ENCODE results near the gene MAX. TPM values are rescaled to one million over a fixed set of nuclear protein-coding genes. Genes with fewer than 3 reads are reported as not detected.

MAX gene
- total RNA-seq, 2 donors from 2014 or later: 73.2 to 79.0 TPM

DNA sequence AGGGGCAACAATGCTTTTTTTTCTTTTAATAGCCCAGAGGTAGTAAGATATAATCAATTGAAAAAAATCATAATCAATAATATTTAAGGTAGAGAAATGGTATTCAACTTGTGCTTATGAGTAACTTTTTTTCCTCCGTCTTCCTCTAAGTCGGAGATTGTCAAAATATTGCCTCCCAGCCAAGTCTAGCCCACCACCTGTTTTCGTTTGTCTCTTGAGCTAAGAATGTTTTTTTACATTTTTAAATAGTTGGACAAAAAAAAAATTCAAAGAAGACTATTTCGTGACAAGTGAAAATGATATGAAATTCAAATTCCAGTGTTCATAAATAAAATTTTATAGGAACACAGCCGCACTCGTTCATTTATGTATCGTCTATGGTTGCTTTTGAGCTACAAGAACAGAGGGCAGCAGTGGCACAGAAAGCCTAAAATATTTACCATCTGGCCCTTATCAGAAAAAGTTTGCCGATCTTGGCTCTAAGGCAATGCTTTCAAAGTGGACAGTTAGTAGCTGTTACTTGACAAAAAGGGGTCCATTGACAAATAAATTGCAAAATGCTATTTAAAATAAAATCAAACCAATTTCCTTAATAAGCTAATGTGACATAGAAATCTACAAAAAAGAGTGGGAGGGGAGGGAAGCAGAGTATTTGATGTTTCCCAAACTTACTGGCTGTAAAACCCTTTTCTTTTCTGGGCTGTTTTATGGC lies 40.8 kb upstream of the MAX start:
- Histone ChIP-seq H3K36me3 (no peaks in the 10 kb centered on the region), H3K9me3 (no peaks in the 10 kb centered on the region), H3K4me1 (replicated peaks) (no peaks in the 10 kb centered on the region), H3K27ac (no peak overlapping the region), H3K27me3 (replicated peaks; ENCODE audit: insufficient read depth) (no peaks in the 10 kb centered on the region), H3K4me3 (no peak overlapping the region)
- intact Hi-C loops (cut with DNase I): no loop called here
- no peak for DNase-seq (ENCODE audit: low spot score)
- TF ChIP-seq POLR2AphosphoS5 (IDR thresholded peaks at IDR 0.05): no peak
- TF ChIP-seq POLR2A (IDR thresholded peaks at IDR 0.05): no peak
- TF ChIP-seq, protein P1, sequence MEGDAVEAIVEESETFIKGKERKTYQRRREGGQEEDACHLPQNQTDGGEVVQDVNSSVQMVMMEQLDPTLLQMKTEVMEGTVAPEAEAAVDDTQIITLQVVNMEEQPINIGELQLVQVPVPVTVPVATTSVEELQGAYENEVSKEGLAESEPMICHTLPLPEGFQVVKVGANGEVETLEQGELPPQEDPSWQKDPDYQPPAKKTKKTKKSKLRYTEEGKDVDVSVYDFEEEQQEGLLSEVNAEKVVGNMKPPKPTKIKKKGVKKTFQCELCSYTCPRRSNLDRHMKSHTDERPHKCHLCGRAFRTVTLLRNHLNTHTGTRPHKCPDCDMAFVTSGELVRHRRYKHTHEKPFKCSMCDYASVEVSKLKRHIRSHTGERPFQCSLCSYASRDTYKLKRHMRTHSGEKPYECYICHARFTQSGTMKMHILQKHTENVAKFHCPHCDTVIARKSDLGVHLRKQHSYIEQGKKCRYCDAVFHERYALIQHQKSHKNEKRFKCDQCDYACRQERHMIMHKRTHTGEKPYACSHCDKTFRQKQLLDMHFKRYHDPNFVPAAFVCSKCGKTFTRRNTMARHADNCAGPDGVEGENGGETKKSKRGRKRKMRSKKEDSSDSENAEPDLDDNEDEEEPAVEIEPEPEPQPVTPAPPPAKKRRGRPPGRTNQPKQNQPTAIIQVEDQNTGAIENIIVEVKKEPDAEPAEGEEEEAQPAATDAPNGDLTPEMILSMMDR (IDR thresholded peaks at IDR 0.05): no peak
- 58% methylated on average over 8 of the region's 8 CpGs for whole genome bisulfite sequencing

DNA sequence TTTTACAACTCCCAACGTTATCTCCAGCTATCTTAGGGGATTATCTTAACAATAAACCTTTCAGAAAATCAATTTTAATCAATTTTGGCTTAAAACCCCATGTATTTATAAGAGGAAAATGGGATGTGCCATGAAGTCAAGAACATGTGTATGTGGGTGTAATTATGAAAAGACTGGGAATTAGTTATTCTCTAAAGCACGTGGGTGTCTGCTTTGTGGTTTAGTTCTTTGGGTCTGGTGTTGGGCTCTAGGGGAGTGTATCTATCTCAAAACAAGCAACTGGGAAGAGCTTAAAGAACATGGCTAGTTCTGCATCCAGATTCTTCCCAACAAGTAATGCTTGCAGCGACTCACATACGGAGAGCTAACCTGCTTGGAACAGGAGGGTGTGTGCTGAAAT lies 40.1 kb upstream of the MAX start:
- H3K4me3 ChIP-seq: no peak overlapping the region
- no peaks in the 10 kb centered on the region for H3K4me1 ChIP-seq (replicated peaks)
- intact Hi-C loops (cut with DNase I): no loop called here
- TF ChIP-seq POLR2A (IDR thresholded peaks at IDR 0.05): no peak
- TF ChIP-seq POLR2AphosphoS5 (IDR thresholded peaks at IDR 0.05): no peak
- TF ChIP-seq, protein P1 (IDR thresholded peaks at IDR 0.05): no peak
- no peak overlapping the region for H3K27ac ChIP-seq
- H3K36me3 ChIP-seq: no peaks in the 10 kb centered on the region
- 68% methylated on average over 4 of the region's 4 CpGs for WGBS
- DNase-seq (ENCODE audit: low spot score): no peak
- no peaks in the 10 kb centered on the region for H3K9me3 ChIP-seq
- no peaks in the 10 kb centered on the region for H3K27me3 ChIP-seq (replicated peaks; ENCODE audit: insufficient read depth)

DNA sequence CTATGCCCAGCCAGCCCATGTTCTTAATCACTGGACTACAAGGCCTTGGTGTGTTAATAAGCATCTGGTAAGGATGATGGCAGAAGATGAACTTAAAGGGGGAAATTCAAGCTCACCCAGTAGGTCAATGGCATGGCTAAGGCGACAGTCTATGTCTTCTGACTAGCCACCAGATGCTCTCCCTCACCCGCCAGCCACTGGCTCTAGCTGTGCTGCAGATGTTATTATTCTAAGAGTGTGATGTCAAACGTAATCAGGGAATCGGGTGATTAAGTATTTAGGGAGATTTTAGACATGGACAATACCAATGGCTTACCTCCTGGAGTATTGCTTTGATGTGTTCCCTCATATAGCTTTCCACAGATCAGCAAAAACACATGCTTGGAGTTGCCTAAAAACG lies 39.2 kb upstream of the MAX start:
- DNase-seq (ENCODE audit: low spot score): no peak
- Histone ChIP-seq H3K36me3 (no peaks in the 10 kb centered on the region), H3K9me3 (no peaks in the 10 kb centered on the region), H3K4me1 (replicated peaks) (no peaks in the 10 kb centered on the region), H3K27ac (no peak overlapping the region), H3K4me3 (no peak overlapping the region), H3K27me3 (replicated peaks; ENCODE audit: insufficient read depth) (no peaks in the 10 kb centered on the region)
- TF ChIP-seq POLR2AphosphoS5 (IDR thresholded peaks at IDR 0.05) (no peak), POLR2A (IDR thresholded peaks at IDR 0.05) (no peak)
- TF ChIP-seq, protein P1 (IDR thresholded peaks at IDR 0.05): no peak
- 80% methylated on average over 5 of the region's 5 CpGs for WGBS
- intact Hi-C loops (cut with DNase I): no loop called here

DNA sequence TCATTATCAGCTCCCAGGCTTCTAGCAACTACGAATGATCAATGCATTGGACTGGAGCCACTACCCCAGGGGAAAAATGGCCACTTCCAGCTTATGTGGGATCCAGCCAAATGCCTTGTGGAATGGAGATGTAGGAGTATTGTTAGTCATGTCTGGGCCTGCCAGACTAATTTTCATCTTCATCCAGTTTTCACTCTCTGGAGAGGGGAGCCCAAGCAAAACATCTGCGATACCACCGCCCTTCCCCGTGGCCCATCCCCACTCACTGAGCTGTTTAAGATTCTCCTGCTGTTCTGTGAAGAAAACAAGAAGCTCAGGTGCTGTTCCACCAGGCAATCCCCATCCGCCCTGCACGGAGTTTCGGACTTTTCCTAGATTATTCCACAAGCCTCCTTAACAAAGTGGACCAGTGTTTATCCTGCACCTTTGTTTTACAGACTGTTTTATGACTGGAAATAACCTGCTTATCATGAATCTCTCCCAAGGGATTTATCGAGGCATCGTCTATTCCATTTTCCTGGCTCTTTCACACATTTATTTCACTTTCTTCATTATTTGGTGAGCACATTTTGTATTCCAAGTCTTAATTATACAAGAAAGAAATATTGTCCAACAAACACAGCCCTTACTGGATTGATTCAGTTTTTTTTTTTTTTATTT lies 35.5 kb upstream of the MAX start:
- TF ChIP-seq POLR2AphosphoS5 (IDR thresholded peaks at IDR 0.05) (no peak), POLR2A (IDR thresholded peaks at IDR 0.05) (no peak)
- TF ChIP-seq, protein P1 (IDR thresholded peaks at IDR 0.05): no peak
- H3K4me3 ChIP-seq: no peak overlapping the region
- H3K27me3 ChIP-seq (replicated peaks; ENCODE audit: insufficient read depth): no peaks in the 10 kb centered on the region
- H3K36me3 ChIP-seq: no peaks in the 10 kb centered on the region
- 38% methylated on average over 9 of the region's 9 CpGs for WGBS
- no peak for DNase-seq (ENCODE audit: low spot score)
- no peak overlapping the region for H3K27ac ChIP-seq
- H3K4me1 ChIP-seq (replicated peaks): no peaks in the 10 kb centered on the region
- intact Hi-C loops (cut with DNase I): no loop called here
- H3K9me3 ChIP-seq: no peaks in the 10 kb centered on the region
